ENCODE results near the gene PTHLH. TPM values are rescaled to one million over a fixed set of nuclear protein-coding genes. Genes with fewer than 3 reads are reported as not detected.
A peak's percentile ranks its signal among the peaks of the same experiment; 100 is the strongest.

Gene PTHLH
- polyA plus RNA-seq, 1 of the 3 experiments (the other 2 are of a cell fraction): 29.0 TPM

DNA sequence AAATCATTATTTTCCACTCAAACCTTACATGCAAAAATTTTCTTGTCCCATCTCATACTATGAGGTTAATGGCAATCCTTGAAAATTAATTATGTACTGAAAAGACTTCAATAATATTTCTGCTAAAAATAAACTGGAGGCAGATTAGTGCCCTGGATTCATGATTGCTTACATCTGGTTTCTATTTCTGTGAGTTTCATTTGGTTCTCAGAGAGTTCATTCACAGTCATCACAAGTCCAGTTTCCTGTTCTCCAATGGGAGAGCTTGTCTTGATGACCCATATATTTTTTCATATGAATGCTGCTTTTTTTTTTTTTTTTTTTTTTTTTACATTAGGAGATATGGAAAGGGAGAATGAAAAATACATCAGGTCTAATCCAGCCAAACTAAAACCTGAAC lies 6.6 kb upstream of the PTHLH start:
- Histone ChIP-seq H4K20me1 (ENCODE audit: insufficient read depth) (no peaks in the 10 kb centered on the region), H3K9me2 (no peaks in the 10 kb centered on the region), H2AFZ (ENCODE audit: low read depth) (no peak overlapping the region), H3K9me3 (no peaks in the 10 kb centered on the region), H3K79me2 (ENCODE audit: insufficient read depth) (no peaks in the 10 kb centered on the region), H3K4me1 (ENCODE audit: control insufficient read depth in 1 of 2, insufficient read depth in 2 of 2, low read depth in 1 of 2, low read length in 1 of 2) (peaks cover 7 to 12% of the 10 kb centered on the region in 2 experiments), H3K4me2 (no peak overlapping the region), H3K9ac (no peak overlapping the region), H3K36me3 (replicated peaks in 1 of 2; ENCODE audit: control insufficient read depth in 1 of 2, insufficient read depth in 2 of 2, low read length in 1 of 2) (no peaks in the 10 kb centered on the region), H3K4me3 (ENCODE audit: low read depth in 2 of 2, low read length in 1 of 2) (no peak overlapping the region), H3F3A (replicated peaks; ENCODE audit: insufficient read depth) (peaks cover 33% of the 10 kb centered on the region), H3K27ac (ENCODE audit: low read depth in 2 of 2, low read length in 1 of 2) (peak overlapping the region in 1 of 2 experiments; percentile 72; a peak in 2 of 4 replicates), H3K27me3 (ENCODE audit: insufficient read depth) (no peaks in the 10 kb centered on the region)
- TF ChIP-seq FOXJ3 (CRISPR knock-in tag; IDR thresholded peaks at IDR 0.05) (no peak), TCF12 (IDR thresholded peaks at IDR 0.05) (peak; percentile 56)
- POLR2A ChIA-PET: no interaction called here
- peak; percentile 44 for DNase-seq
- CTCF ChIA-PET: interaction anchor here (1.1 kb wide), 1 partner anchor 10 kb away, joined by 3 read pairs; no protein-coding TSS in a partner anchor

DNA sequence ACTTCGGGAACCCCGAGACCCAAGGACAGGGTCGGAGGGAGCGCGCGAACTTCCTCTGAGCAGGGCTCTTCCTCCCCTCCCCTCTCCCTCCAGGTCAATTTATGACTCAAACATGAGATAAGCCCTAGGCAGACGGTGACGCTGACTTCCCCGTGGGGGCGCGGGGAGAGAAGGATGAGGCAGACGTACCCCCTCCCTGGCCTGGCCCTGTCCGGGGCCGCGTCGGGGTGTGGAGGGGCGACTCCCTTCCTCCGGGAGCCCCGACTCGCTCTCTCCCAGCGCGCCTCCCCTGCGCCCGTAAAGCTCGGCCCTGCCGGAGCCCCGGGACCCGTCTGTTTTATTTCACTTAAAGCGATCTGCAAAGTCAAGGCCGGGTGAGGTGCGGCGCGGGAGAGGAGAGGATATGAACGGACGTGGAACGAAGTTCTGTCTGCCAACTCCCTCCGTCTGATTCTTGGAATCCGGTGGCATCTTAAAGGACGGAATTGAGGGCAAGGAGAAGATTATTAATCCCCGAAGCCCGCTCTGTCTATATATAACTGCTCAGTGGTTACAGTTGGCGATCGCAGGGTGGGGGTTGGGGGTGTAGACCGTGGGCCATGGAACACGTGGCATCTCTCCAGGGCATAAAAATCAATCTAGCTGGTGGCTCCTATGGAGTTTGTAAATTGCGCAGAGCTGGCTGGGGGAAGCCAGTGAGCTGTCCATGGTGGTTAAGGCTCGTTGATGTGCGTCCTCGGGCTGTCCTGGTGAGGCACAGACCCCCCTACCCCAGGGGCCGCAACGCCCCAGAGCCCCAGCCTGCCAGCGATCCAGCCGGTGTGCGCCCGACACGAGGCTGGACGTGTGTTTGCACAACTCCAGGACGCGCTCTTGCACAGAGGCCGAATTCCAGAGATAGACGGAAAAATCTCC lies 2.9 kb upstream of the PTHLH start:
- H3F3A ChIP-seq (replicated peaks; ENCODE audit: insufficient read depth): peaks cover 31% of the 10 kb centered on the region
- POLR2A ChIA-PET: interaction anchor here (0.9 kb wide), 1 partner anchor 215 kb away, joined by 5 read pairs; the partner anchor contains the start of gene CCDC91
- H3K9me3 ChIP-seq: no peaks in the 10 kb centered on the region
- H3K9me2 ChIP-seq: no peaks in the 10 kb centered on the region
- peak overlapping the region; percentile 63; the same call in 1 of the 2 replicates for H2AFZ ChIP-seq (ENCODE audit: low read depth)
- no peaks in the 10 kb centered on the region for H3K36me3 ChIP-seq (replicated peaks in 1 of 2; ENCODE audit: control insufficient read depth in 1 of 2, insufficient read depth in 2 of 2, low read length in 1 of 2)
- H4K20me1 ChIP-seq (ENCODE audit: insufficient read depth): no peaks in the 10 kb centered on the region
- H3K27me3 ChIP-seq (ENCODE audit: insufficient read depth): no peaks in the 10 kb centered on the region
- H3K27ac ChIP-seq (ENCODE audit: low read depth in 2 of 2, low read length in 1 of 2): peak overlapping the region in 1 of 2 experiments; percentile 32; a peak in 1 of 4 replicates
- H3K4me2 ChIP-seq: peak overlapping the region; percentile 53
- WGBS (ENCODE audit: low lambda C conversion rate): 21% methylated on average over 56 of the region's 61 CpGs
- TF ChIP-seq FOSL2 (IDR thresholded peaks at IDR 0.05; ENCODE audit: borderline replicate concordance, low read depth) (peak; percentile 33; the same call in 1 of the 2 replicates), GATA2 (CRISPR knock-in tag; IDR thresholded peaks at IDR 0.05) (0 out of 2 replicates have a peak, but pooled peaks have one; percentile 10), NRF1 (IDR thresholded peaks at IDR 0.05; ENCODE audit: low read depth, low read length) (no peak), RCOR1 (IDR thresholded peaks at IDR 0.05; ENCODE audit: low read length) (no peak)
- TF ChIP-seq, protein P1, sequence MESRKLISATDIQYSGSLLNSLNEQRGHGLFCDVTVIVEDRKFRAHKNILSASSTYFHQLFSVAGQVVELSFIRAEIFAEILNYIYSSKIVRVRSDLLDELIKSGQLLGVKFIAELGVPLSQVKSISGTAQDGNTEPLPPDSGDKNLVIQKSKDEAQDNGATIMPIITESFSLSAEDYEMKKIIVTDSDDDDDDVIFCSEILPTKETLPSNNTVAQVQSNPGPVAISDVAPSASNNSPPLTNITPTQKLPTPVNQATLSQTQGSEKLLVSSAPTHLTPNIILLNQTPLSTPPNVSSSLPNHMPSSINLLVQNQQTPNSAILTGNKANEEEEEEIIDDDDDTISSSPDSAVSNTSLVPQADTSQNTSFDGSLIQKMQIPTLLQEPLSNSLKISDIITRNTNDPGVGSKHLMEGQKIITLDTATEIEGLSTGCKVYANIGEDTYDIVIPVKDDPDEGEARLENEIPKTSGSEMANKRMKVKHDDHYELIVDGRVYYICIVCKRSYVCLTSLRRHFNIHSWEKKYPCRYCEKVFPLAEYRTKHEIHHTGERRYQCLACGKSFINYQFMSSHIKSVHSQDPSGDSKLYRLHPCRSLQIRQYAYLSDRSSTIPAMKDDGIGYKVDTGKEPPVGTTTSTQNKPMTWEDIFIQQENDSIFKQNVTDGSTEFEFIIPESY (IDR thresholded peaks at IDR 0.05; ENCODE audit: borderline replicate concordance, low read depth): no peak
- TF ChIP-seq, protein P2, sequence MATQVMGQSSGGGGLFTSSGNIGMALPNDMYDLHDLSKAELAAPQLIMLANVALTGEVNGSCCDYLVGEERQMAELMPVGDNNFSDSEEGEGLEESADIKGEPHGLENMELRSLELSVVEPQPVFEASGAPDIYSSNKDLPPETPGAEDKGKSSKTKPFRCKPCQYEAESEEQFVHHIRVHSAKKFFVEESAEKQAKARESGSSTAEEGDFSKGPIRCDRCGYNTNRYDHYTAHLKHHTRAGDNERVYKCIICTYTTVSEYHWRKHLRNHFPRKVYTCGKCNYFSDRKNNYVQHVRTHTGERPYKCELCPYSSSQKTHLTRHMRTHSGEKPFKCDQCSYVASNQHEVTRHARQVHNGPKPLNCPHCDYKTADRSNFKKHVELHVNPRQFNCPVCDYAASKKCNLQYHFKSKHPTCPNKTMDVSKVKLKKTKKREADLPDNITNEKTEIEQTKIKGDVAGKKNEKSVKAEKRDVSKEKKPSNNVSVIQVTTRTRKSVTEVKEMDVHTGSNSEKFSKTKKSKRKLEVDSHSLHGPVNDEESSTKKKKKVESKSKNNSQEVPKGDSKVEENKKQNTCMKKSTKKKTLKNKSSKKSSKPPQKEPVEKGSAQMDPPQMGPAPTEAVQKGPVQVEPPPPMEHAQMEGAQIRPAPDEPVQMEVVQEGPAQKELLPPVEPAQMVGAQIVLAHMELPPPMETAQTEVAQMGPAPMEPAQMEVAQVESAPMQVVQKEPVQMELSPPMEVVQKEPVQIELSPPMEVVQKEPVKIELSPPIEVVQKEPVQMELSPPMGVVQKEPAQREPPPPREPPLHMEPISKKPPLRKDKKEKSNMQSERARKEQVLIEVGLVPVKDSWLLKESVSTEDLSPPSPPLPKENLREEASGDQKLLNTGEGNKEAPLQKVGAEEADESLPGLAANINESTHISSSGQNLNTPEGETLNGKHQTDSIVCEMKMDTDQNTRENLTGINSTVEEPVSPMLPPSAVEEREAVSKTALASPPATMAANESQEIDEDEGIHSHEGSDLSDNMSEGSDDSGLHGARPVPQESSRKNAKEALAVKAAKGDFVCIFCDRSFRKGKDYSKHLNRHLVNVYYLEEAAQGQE (IDR thresholded peaks at IDR 0.05; ENCODE audit: low read depth, low read length): peak; percentile 96
- TF ChIP-seq, protein P3, sequence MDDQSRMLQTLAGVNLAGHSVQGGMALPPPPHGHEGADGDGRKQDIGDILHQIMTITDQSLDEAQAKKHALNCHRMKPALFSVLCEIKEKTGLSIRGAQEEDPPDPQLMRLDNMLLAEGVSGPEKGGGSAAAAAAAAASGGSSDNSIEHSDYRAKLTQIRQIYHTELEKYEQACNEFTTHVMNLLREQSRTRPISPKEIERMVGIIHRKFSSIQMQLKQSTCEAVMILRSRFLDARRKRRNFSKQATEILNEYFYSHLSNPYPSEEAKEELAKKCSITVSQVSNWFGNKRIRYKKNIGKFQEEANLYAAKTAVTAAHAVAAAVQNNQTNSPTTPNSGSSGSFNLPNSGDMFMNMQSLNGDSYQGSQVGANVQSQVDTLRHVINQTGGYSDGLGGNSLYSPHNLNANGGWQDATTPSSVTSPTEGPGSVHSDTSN (IDR thresholded peaks at IDR 0.05): no peak
- no peaks in the 10 kb centered on the region; the same call in 1 of the 2 replicates for H3K79me2 ChIP-seq (ENCODE audit: insufficient read depth)
- peaks cover 0 to 11% of the 10 kb centered on the region in 2 experiments; a peak in 1 of 4 replicates for H3K4me1 ChIP-seq (ENCODE audit: control insufficient read depth in 1 of 2, insufficient read depth in 2 of 2, low read depth in 1 of 2, low read length in 1 of 2)
- peak; percentile 75 for DNase-seq
- H3K4me3 ChIP-seq (ENCODE audit: low read depth in 2 of 2, low read length in 1 of 2): peak overlapping the region; percentile 29 to 33; a peak in 3 of 4 replicates
- peak overlapping the region; percentile 43; the same call in 1 of the 2 replicates for H3K9ac ChIP-seq
- CTCF ChIA-PET: interaction anchor here (0.7 to 1.2 kb wide), 3 partner anchors 35 to 197 kb away, joined by 3 read pairs; no protein-coding TSS in a partner anchor

Measured in SK-N-SH (cell line).